Left lobe of liver (tissue), 2 donors: ENCODE data around the gene TRPV6. TPM values are rescaled to one million over a fixed set of nuclear protein-coding genes. Genes with fewer than 3 reads are reported as not detected.

Experiments used
- ATAC-seq: fragments of 200-7000 bp; cut with Tn5 transposase; one replicate; pipeline ENCODE4 v1.9.1; 2020; ENCODE audit warnings: mild to moderate bottlenecking, moderate library complexity
- DNase-seq: peaks from one replicate; pipeline ENCODE4 v3.0.0-alpha.2; 2020; ENCODE audit warnings: low spot score
- total RNA-seq: library from RNA; stranded (reverse); gene quantifications from one replicate; pipeline ENCODE4 v1.2.1, GENCODE V29; 2021
- donor health status: DM: no; HTN: no; CAD: no; lungs with moderate emphysema.
- donor health status: DM: no; HTN: yes; CAD: no.

Gene TRPV6
- 0.53 TPM for total RNA-seq

GRCh38 chr7:142885311-142886230 is at the start of gene TRPV6:
Gene TRPV6 (minus strand): TSS chr7:142885745.
- peak; percentile 52 for DNase-seq
- ATAC-seq, result peak; percentile 85

DNA sequence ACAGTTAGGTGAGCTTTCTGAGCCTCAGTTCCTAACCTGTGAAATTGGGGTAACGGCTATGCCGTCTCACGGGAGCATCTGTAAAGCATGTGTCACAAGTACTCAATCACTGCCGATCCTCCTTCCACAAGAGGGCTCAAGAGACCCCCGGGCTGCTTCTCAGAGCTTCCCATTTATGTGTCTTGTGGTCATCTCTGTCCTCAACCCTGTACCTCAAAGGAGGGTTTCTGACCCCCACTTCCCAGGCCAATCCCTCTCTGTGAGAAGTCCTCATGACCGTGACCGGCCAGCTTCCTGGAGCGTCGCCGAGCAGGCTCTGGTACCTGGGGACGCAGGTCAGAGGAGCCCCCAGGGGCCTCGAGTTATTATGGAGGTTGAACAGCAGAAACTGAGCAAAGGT is 48.5 kb upstream of the TRPV6 start:
- DNase-seq, result no peak

GRCh38 chr7:142933624-142934023 is 48.1 kb upstream of the TRPV6 start, which contains the start of gene TRPV5:
Gene TRPV5 (minus strand): TSS chr7:142933746. CDS start chr7:142933459, 287 bp downstream.
- no peak for ATAC-seq
- DNase-seq, result no peak

More for the DNA sequence above, 48.5 kb upstream of the TRPV6 start:
- no peak for ATAC-seq

GRCh38 chr7:142933092-142933475 is 47.5 kb upstream of the TRPV6 start:
- DNase-seq, result no peak
- ATAC-seq, result no peak

DNA sequence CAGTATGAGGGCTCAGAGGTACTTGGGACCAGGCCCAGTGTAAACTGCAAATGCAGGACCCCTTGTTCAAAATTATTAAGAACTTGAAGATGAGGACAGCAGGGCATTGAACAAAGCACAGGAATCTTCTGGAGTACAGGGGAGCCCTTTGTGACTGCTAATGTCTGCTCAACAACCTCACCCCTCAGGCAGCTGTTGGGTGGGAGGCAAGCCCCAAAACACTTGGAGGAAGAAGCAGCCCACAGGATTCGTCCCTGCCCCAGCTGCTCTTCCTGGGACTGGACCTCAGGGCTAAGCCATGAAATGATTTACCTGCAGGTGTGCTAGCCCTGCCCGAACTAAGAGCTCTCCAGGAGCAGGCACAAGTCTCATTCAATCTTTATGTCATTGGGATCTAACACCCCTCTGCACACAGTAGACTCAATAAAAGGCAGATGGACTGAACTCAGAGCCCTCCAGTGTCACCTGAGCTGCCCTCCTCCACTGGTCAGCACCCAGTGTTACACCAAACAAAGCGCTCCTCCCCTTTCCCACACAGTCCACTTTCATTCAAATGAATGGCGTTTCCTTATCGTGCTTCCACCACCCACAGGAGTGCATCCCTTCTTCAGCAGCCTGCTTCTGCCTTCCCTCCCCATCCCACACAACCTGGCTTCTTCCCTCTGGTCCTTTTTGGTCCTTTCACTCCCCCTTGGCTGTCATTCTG is 47.0 kb upstream of the TRPV6 start:
- no peak for DNase-seq
- ATAC-seq, result no peak

GRCh38 chr7:142930126-142930730 is 44.7 kb upstream of the TRPV6 start:
- no peak for DNase-seq
- no peak for ATAC-seq

GRCh38 chr7:142927949-142928348 is 42.4 kb upstream of the TRPV6 start:
- ATAC-seq (no peak), DNase-seq (no peak)

GRCh38 chr7:142927085-142927745 is 41.7 kb upstream of the TRPV6 start:
- ATAC-seq, result peak; percentile 33
- DNase-seq, result no peak

DNA sequence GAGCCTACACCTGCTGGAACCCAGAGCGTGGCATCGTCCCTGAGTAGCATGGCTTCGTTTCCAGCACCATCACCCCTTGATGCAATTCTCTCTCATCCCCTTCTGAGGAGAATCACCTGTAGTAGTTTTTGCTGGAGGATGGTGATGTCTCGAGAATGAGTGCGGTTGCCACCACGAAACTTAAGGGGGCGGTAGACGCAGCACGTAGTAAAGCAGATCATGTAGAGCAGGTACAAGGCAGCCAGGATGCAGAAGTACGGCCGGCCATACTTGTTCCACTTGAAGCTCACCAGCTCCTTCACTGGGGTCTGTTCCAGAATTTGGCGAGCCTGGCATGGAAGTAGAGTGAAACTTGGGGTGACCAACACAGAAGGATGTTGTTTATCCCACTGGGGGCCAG is 39.9 kb upstream of the TRPV6 start:
- ATAC-seq (no peak), DNase-seq (no peak)

GRCh38 chr7:142923391-142923790 is 37.8 kb upstream of the TRPV6 start:
- ATAC-seq (no peak), DNase-seq (no peak)

- ATAC-seq (no peak), DNase-seq (no peak)
These were observed 34.1 kb upstream of the TRPV6 start for GRCh38 chr7:142919656-142920055.

GRCh38 chr7:142918901-142919300 is 33.4 kb upstream of the TRPV6 start:
- ATAC-seq, result no peak

DNA sequence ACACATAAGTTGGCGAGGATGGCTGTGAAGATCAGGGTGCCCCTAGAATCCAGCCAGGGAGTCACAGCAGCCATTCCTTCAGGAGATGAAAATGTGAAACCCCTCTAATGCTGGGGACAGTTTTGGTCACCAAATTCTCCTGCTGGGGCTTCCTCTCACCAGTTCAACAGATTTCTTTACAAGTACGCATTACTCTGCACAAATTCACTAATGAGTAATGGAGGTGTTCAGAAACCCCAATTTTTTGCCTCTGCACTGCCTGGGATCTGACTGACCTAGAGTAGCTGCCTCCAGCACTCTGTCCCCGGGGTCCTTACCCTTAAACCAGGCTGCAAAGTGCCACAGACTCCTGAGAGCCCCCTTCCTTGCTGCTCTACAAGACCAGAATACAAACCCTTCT is 31.9 kb upstream of the TRPV6 start:
- DNase-seq (no peak), ATAC-seq (no peak)

More at GRCh38 chr7:142918901-142919300, 33.4 kb upstream of the TRPV6 start:
- DNase-seq, result no peak

DNA sequence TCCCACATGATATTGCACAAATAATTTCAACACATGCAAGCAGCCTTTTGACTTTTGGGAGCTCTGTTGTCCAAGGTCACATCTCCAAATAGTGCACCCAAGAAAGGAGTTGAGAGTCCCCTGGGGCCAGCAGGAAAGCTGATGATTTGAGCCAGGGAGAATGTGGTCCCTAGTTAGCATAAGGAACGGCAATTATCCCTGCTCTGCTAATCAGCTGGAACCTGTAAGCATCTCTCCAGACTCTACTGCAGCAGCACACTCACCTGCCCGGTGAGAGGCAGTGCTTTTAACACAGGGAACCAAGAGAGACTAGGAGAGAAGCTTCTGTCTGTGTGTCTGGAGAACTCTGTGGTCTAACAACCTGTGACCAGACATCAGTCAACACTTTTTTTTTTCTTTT is 31.0 kb upstream of the TRPV6 start:
- DNase-seq (no peak), ATAC-seq (no peak)

GRCh38 chr7:142915315-142915714 is 29.8 kb upstream of the TRPV6 start:
- ATAC-seq, result no peak
- no peak for DNase-seq

GRCh38 chr7:142914121-142914520 is 28.6 kb upstream of the TRPV6 start:
- no peak for ATAC-seq

DNA sequence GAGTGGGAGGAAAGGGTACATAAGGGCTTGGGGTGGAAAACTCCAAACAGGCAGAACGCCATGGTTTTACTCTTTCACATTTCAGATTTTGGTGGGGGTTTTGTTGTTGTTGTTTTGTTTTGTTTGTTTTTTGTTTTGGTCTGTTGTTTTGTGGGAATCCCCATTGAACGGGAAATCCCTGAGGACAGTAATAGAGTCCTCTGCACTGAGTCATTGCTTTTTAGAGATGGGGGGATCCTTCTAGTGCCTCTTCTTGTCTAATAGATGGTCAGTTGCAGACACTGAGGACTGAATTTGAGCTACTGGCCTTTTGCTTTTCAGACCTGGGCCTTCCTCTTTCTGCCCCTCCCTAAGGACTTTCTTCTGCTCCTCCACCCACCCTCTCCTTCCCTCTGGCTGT is 28.0 kb upstream of the TRPV6 start:
- no peak for DNase-seq
- ATAC-seq, result no peak

More at GRCh38 chr7:142914121-142914520, 28.6 kb upstream of the TRPV6 start:
- DNase-seq, result no peak

DNA sequence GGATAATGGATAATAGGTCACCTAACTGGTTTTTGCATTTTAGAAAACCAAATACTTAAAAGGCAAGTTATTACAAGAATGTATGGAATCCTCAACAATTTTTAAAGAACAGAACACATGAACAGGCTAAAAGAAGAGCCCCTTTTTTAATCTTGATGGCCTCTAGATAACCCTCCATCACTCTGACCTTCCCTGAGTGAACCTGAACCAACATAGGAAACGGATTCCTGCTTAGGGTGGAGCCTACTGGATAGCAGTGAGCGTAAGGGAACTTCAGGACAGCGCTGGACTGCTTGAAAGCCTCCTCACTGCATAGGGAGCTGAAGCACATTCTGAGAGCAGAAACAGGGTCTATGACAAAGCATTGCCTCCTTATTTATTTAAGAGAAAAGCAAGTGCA is 27.5 kb upstream of the TRPV6 start:
- no peak for ATAC-seq
- DNase-seq, result no peak

DNA sequence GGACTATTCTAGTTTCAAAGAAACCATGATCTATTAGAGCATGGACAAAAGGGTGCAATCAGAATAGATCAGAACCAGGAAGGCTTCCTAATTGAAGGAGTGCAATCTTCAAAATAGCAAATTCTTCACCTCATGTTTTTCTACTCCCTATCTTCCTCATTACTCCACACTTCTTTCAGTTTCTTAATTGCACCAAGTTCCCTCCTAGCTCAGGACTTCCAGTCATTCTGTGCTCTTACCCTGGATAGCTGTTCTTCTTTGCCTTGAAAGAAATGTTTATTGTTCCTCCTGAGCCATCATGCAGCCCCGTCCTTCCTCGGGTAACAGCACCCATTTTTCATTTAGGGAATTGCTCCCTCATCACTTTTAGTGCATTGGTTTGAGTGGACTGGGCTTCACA is 24.9 kb upstream of the TRPV6 start:
- DNase-seq (no peak), ATAC-seq (no peak)

GRCh38 chr7:142910031-142910433 is 24.5 kb upstream of the TRPV6 start:
- ATAC-seq, result no peak

More at GRCh38 chr7:142910031-142910433, 24.5 kb upstream of the TRPV6 start:
- DNase-seq, result no peak
